GM21619 (cell line): ENCODE data around the gene CDK14.
A peak's percentile ranks its signal among the peaks of the same experiment; 100 is the strongest.

Experiments
- ATAC-seq: cut with Tn5 transposase; IDR thresholded peaks from one replicate; pipeline ENCODE4 v1.9.1; 2021; ENCODE audit not compliant: unreplicated experiment

CDK14 gene

GRCh38 chr7:90595801-90596670 is at the start of gene CDK14:
TSS of gene CDK14 (plus strand) at chr7:90596321. CDS start at chr7:90596628, 307 bp downstream.
- ATAC-seq, result peak; percentile 55

- ATAC-seq, result no peak
These were observed 45.1 kb upstream of the CDK14 start for GRCh38 chr7:90551036-90551435.

- ATAC-seq, result no peak
These were observed 43.6 kb upstream of the CDK14 start for GRCh38 chr7:90552521-90552920.

GRCh38 chr7:90560730-90561129 is 35.4 kb upstream of the CDK14 start:
- ATAC-seq, result no peak

- no peak for ATAC-seq
These were observed 32.8 kb upstream of the CDK14 start for GRCh38 chr7:90563286-90563685.

GRCh38 chr7:90564455-90564854 is 31.7 kb upstream of the CDK14 start:
- ATAC-seq, result no peak

- no peak for ATAC-seq
These were observed 27.9 kb upstream of the CDK14 start for GRCh38 chr7:90568213-90568612.

- no peak for ATAC-seq
These were observed 26.8 kb upstream of the CDK14 start for GRCh38 chr7:90569368-90569767.

- ATAC-seq, result no peak
These were observed 25.7 kb upstream of the CDK14 start for GRCh38 chr7:90570373-90570959.

- no peak for ATAC-seq
These were observed 21.8 kb upstream of the CDK14 start for GRCh38 chr7:90574146-90574819.

GRCh38 chr7:90574820-90575187 is 21.3 kb upstream of the CDK14 start:
- ATAC-seq, result no peak

- ATAC-seq, result no peak
These were observed 16.9 kb upstream of the CDK14 start for GRCh38 chr7:90579181-90579688.

GRCh38 chr7:90580051-90580450 is 16.1 kb upstream of the CDK14 start:
- no peak for ATAC-seq

- no peak for ATAC-seq
These were observed 14.0 kb upstream of the CDK14 start for GRCh38 chr7:90582164-90582563.

GRCh38 chr7:90584378-90584777 is 11.7 kb upstream of the CDK14 start:
- no peak for ATAC-seq

- ATAC-seq, result no peak
These were observed 10.0 kb upstream of the CDK14 start for GRCh38 chr7:90586091-90586490.

- ATAC-seq, result no peak
These were observed 8.4 kb upstream of the CDK14 start for GRCh38 chr7:90587766-90588165.

GRCh38 chr7:90592033-90592432 is 4.1 kb upstream of the CDK14 start:
- ATAC-seq, result no peak

- no peak for ATAC-seq
These were observed 2.9 kb upstream of the CDK14 start for GRCh38 chr7:90593205-90593604.

- ATAC-seq, result no peak
These were observed 1.3 kb upstream of the CDK14 start for GRCh38 chr7:90594751-90595317.

GRCh38 chr7:90595342-90595800 is 750 bp upstream of the CDK14 start:
- ATAC-seq, result peak; percentile 9
